IMR-90 (cell line): ENCODE measurements around the gene RERE.

Experiments used
- BHLHE40 ChIP-seq: fragments of 150-350 bp; IDR thresholded peaks from 2 replicates; pipeline ENCODE4 v1.6.1; 2016; ENCODE audit warnings: mild to moderate bottlenecking, low read depth, low read length
- CTCF ChIP-seq: conservative IDR thresholded peaks from 2 replicates; pipeline ENCODE4 v1.5.1; 2012; ENCODE audit warnings: mild to moderate bottlenecking, low read depth, low read length, improper control_type of control experiment
- FOS ChIP-seq: fragments of 150-350 bp; IDR thresholded peaks from 2 replicates; pipeline ENCODE4 v1.6.1; 2016; ENCODE audit warnings: low read depth, low read length
- MXI1 ChIP-seq: IDR thresholded peaks from 2 replicates; pipeline ENCODE4 v1.6.1; 2012; ENCODE audit warnings: low read depth, mild to moderate bottlenecking, low read length, moderate library complexity, borderline replicate concordance
- POLR2A ChIP-seq: IDR thresholded peaks from 2 replicates; pipeline ENCODE4 v1.6.1; 2012; ENCODE audit warnings: mild to moderate bottlenecking, low read depth, low read length
- RFX5 ChIP-seq: IDR thresholded peaks from 2 replicates; pipeline ENCODE4 v1.8.0; 2012; ENCODE audit warnings: low read depth, mild to moderate bottlenecking, low read length, moderate library complexity
- USF2 ChIP-seq: fragments of 150-350 bp; IDR thresholded peaks from 2 replicates; pipeline ENCODE4 v1.6.1; 2017; ENCODE audit warnings: mild to moderate bottlenecking, antibody characterized with exemption, low read length, low read depth

GRCh38 chr1:8844501-8845006 is 27.1 kb upstream of the RERE start:
- TF ChIP-seq CTCF = no peak
- no peak for TF ChIP-seq POLR2A
- no peak for TF ChIP-seq BHLHE40
- no peak for TF ChIP-seq MXI1
- TF ChIP-seq FOS = no peak
- TF ChIP-seq USF2 = no peak
- TF ChIP-seq RFX5 = no peak
